Glutamatergic neuron (in vitro differentiated cells): Measurements from ENCODE around the gene ALKBH3. TPM values are rescaled to one million over a fixed set of nuclear protein-coding genes. Genes with fewer than 3 reads are reported as not detected.
A peak's percentile ranks its signal among the peaks of the same experiment; 100 is the strongest.

Source experiments
- DNase-seq: peaks from one replicate; pipeline ENCODE4 v3.0.0; 2022
- H3K27ac Mint-ChIP-seq: one replicate; pipeline ENCODE4 v1.8.0; 2020; ENCODE audit warnings: mild to moderate bottlenecking, mixed read lengths, inconsistent platforms; ENCODE audit not compliant: unreplicated experiment
- H3K27me3 Mint-ChIP-seq: one replicate; pipeline ENCODE4 v1.8.0; 2020; ENCODE audit warnings: mild to moderate bottlenecking, moderate library complexity, mixed read lengths, inconsistent platforms; ENCODE audit not compliant: unreplicated experiment
- H3K36me3 Mint-ChIP-seq: one replicate; pipeline ENCODE4 v1.8.0; 2020; ENCODE audit warnings: mild to moderate bottlenecking, mixed read lengths, inconsistent platforms; ENCODE audit not compliant: unreplicated experiment
- H3K4me1 Mint-ChIP-seq: one replicate; pipeline ENCODE4 v1.8.0; 2020; ENCODE audit warnings: mild to moderate bottlenecking, low read depth, mixed read lengths, inconsistent platforms; ENCODE audit not compliant: unreplicated experiment
- H3K4me3 Mint-ChIP-seq: one replicate; pipeline ENCODE4 v1.8.0; 2020; ENCODE audit warnings: mild to moderate bottlenecking, mixed read lengths, inconsistent platforms; ENCODE audit not compliant: unreplicated experiment
- H3K9me3 Mint-ChIP-seq: one replicate; pipeline ENCODE4 v1.8.0; 2020; ENCODE audit warnings: mild to moderate bottlenecking, moderate library complexity, mixed read lengths, inconsistent platforms; ENCODE audit not compliant: unreplicated experiment
- CTCF ChIP-seq: fragments of 200-600 bp; sonication (generic); IDR thresholded peaks from one replicate; pipeline ENCODE4 v1.5.0; 2021; ENCODE audit not compliant: partially characterized antibody, unreplicated experiment
- total RNA-seq: library from RNA; stranded (reverse); fragmentation: NEBNext Ultra II Directional; extraction: Animal tissue kit (Norgen Biotek cat#: 25700); gene quantifications from one replicate; pipeline ENCODE4 v1.2.1, GENCODE V29; 2021; ENCODE audit not compliant: unreplicated experiment

The ALKBH3 gene
- total RNA-seq, 1 donor from 2014 or later = 30.4 TPM

GRCh38 chr11:43905813-43906241 is 25.2 kb downstream of the ALKBH3 start:
- Mint-ChIP-seq H3K27ac (peak overlapping the region; percentile 28), H3K4me3 (peak overlapping the region; percentile 27)

GRCh38 chr11:43907028-43907975 is 26.7 kb downstream of the ALKBH3 start:
- Mint-ChIP-seq H3K4me3 (peak overlapping the region; percentile 75), H3K36me3 (no peaks in the 10 kb centered on the region), H3K27ac (peak overlapping the region; percentile 59), H3K4me1 (peaks cover 48% of the 10 kb centered on the region), H3K9me3 (peaks cover 6% of the 10 kb centered on the region), H3K27me3 (peaks cover 5% of the 10 kb centered on the region)
- TF ChIP-seq CTCF = no peak
- no peak for DNase-seq

More at GRCh38 chr11:43905813-43906241, 25.2 kb downstream of the ALKBH3 start:
- Mint-ChIP-seq H3K4me1 (peaks cover 48% of the 10 kb centered on the region), H3K27me3 (peaks cover 5% of the 10 kb centered on the region), H3K36me3 (no peaks in the 10 kb centered on the region), H3K9me3 (peaks cover 6% of the 10 kb centered on the region)
- no peak for TF ChIP-seq CTCF
- DNase-seq = no peak

GRCh38 chr11:43908191-43908590 is 27.6 kb downstream of the ALKBH3 start:
- TF ChIP-seq CTCF = no peak
- peak overlapping the region; percentile 6 for H3K27ac Mint-ChIP-seq
- peaks cover 6% of the 10 kb centered on the region for H3K9me3 Mint-ChIP-seq
- H3K36me3 Mint-ChIP-seq = no peaks in the 10 kb centered on the region
- H3K4me1 Mint-ChIP-seq = peaks cover 48% of the 10 kb centered on the region
- peaks cover 5% of the 10 kb centered on the region for H3K27me3 Mint-ChIP-seq
- H3K4me3 Mint-ChIP-seq = peak overlapping the region; percentile 56
- no peak for DNase-seq

- DNase-seq = no peak
- H3K9me3 Mint-ChIP-seq = peaks cover 6% of the 10 kb centered on the region
- H3K27me3 Mint-ChIP-seq = peaks cover 5% of the 10 kb centered on the region
- H3K4me1 Mint-ChIP-seq = peaks cover 48% of the 10 kb centered on the region
- peak overlapping the region; percentile 56 for H3K4me3 Mint-ChIP-seq
- no peak overlapping the region for H3K27ac Mint-ChIP-seq
- no peaks in the 10 kb centered on the region for H3K36me3 Mint-ChIP-seq
- TF ChIP-seq CTCF = no peak
Observed at GRCh38 chr11:43908683-43909082, 28.1 kb downstream of the ALKBH3 start.

GRCh38 chr11:43913829-43914380 is 33.3 kb downstream of the ALKBH3 start:
- no peaks in the 10 kb centered on the region for H3K27me3 Mint-ChIP-seq
- H3K27ac Mint-ChIP-seq = no peak overlapping the region
- H3K4me1 Mint-ChIP-seq = peaks cover 30% of the 10 kb centered on the region
- no peak for DNase-seq
- TF ChIP-seq CTCF = no peak
- no peaks in the 10 kb centered on the region for H3K9me3 Mint-ChIP-seq
- no peak overlapping the region for H3K4me3 Mint-ChIP-seq
- H3K36me3 Mint-ChIP-seq = no peaks in the 10 kb centered on the region
